HG03175 (cell line): ENCODE data around the gene PRC1.
A peak's percentile ranks its signal among the peaks of the same experiment; 100 is the strongest.
"Not testable (repeated sequence)": the region's sequence is repeated elsewhere in the genome, so short reads cannot be mapped to it uniquely, and the experiment has no call there.

Experiments used
- ATAC-seq: cut with Tn5 transposase; IDR thresholded peaks from one replicate; pipeline ENCODE4 v1.9.1; 2021; ENCODE audit warnings: mild to moderate bottlenecking, moderate library complexity; ENCODE audit not compliant: unreplicated experiment

PRC1 gene

GRCh38 chr15:90994417-90995311, at the start of gene PRC1:
PRC1 (minus strand) TSS chr15:90994535; CDS start chr15:90994417, 118 bp downstream.
- peak; percentile 97 for ATAC-seq

- ATAC-seq, result no peak
These were observed 49.0 kb upstream of the PRC1 start for GRCh38 chr15:91043202-91043874.

GRCh38 chr15:91040856-91041255, 46.5 kb upstream of the PRC1 start:
- ATAC-seq, result no peak

GRCh38 chr15:91039996-91040395, 45.7 kb upstream of the PRC1 start:
- no peak for ATAC-seq

GRCh38 chr15:91032919-91033803, 38.8 kb upstream of the PRC1 start:
- no peak for ATAC-seq

GRCh38 chr15:91031796-91032195, 37.5 kb upstream of the PRC1 start:
- ATAC-seq, result no peak

- no peak for ATAC-seq
These were observed 33.3 kb upstream of the PRC1 start for GRCh38 chr15:91027677-91028076.

- ATAC-seq, result no peak
These were observed 29.4 kb upstream of the PRC1 start for GRCh38 chr15:91023720-91024119.

GRCh38 chr15:91022832-91023129, 28.4 kb upstream of the PRC1 start:
- ATAC-seq, result no peak

GRCh38 chr15:91022075-91022831, 27.9 kb upstream of the PRC1 start, which contains the start of gene VPS33B:
VPS33B (minus strand) TSS chr15:91022594; CDS start chr15:91022249, 345 bp downstream.
- ATAC-seq, result peak; percentile 63

- ATAC-seq, result peak; percentile 9
These were observed 27.3 kb upstream of the PRC1 start for GRCh38 chr15:91021516-91022074.

- no peak for ATAC-seq
These were observed 23.8 kb upstream of the PRC1 start for GRCh38 chr15:91018158-91018557.

GRCh38 chr15:91017716-91018115, 23.4 kb upstream of the PRC1 start:
- no peak for ATAC-seq

GRCh38 chr15:91013701-91014100, 19.4 kb upstream of the PRC1 start:
- not testable (repeated sequence) for ATAC-seq

GRCh38 chr15:91007266-91007665, 12.9 kb upstream of the PRC1 start:
- ATAC-seq, result no peak

- no peak for ATAC-seq
These were observed 6.9 kb upstream of the PRC1 start for GRCh38 chr15:91001209-91001608.

- ATAC-seq, result no peak
These were observed 4.4 kb upstream of the PRC1 start for GRCh38 chr15:90998737-90999136.

- peak; percentile 15 for ATAC-seq
These were observed 297 bp downstream of the PRC1 start for GRCh38 chr15:90994059-90994416.

GRCh38 chr15:90991587-90992285, 2.6 kb downstream of the PRC1 start:
- ATAC-seq, result no peak

- no peak for ATAC-seq
These were observed 3.9 kb downstream of the PRC1 start for GRCh38 chr15:90990446-90990845.
